ENCODE results near the gene PAQR4.

Gene PAQR4

DNA sequence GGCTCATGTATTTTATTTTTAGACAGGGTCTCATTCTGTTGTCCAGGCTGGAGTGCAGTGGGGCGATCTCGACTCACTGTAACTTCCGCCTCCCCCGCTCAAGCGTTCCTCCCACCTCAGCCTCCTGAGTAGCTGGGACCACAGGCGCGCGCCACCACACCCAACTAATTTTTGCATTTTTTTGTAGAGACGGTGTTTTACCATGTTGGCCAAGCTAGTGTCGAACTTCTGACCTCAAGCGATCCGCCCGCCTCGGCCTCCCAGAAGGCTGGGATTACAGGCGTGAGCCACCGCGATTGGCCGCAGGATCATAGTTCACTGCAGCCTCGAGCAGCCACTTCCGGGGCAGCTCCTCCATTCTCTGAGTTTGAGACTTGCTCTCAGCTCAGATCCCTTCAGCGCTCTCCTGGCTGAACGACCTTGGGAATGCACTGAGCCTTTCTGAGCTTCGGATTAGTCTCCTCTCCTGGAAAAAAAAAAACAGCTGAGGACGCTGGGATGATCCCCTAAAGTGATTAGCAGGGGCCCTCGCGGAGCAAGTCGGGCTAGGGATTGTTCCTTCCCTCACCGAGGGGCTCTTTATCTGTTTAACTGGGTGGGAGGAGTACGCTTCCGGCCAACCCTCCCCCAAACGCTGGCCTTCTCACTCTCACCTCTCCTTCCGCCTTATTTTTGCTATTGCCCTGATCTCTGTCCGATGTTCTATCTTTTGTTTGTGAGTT lies 12.2 kb downstream of the PAQR4 start:
- no peak for DNase-seq

DNA sequence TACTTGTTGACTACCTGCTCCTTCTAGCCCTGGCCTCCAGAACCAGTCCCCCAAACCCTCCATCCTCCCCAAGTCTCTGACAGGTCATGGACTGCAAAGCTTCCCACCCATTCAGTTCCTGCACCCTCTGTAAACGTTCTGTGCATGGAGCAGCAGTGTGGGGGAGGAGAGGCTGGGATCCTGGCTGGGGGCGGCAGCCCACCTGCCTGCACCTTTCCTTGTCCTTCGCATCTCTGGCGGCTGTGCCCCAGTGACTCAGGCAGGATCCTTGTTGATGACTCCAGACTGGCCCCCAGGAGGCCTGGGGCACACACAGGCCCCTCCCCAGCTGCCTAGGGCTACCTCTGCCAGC lies 12.7 kb downstream of the PAQR4 start:
- no peak for DNase-seq

DNA sequence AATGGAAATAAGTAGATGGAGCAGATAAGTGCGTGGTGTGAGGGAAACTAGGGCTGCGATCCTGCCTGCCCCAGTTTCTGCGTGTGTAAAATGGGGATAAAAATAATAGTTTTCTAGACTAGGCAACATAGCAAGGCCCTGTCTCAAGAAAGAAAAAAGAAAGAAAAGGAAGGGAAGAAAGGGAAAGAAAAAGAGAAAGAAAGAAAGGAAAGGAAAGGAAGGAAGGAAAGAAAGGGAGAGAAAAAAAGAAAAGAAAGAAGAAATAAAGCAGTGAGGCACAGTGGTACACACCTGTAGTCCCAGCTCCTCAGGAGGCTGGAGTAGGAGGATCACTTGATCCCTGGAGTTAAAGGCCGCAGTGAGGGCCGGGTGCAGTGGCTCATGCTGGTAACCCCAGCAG lies 13.3 kb downstream of the PAQR4 start:
- no peak for DNase-seq

DNA sequence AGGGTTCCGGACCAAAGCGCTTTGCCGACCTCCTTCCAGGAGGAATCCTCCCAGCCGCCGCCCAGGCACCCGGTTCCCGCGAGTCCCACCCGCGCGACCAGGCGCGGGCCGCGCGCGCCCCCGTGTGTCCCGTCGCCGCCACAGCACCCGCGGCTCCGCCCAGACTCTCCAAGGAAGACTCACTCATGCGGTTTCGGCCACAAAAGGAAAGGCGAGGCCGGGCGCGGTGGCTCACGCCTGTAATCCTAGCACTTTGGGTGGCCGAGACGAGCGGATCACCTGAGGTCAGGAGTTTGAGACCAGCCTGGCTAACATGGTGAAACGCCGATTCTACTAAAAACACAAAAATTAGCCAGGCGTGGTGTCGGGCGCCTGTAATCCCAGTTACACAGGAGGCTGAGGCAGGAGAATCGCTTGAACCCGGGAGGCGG lies 14.6 kb downstream of the PAQR4 start:
- DNase-seq, result peak; percentile 60 to 86

DNA sequence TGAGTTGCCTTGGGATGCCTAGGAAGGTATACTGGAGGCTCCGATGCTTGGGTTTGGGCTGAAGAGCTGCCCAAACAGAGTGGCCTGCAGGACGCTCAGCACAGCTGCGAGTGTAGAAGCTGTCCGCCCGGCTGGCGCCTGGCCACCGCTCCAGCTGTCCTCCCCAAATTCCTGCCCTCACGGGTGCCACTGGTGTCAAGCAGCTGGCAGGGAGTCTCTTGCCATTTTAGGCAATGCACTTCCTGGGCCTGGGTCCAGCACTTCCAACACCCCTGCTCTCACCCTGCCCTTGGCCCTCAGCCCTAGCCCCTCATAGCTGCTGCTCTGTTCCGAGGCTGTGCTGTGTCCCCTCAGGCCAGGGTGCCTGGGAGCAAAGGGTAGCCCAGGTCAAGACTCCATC lies 16.3 kb downstream of the PAQR4 start:
- no peak for DNase-seq

DNA sequence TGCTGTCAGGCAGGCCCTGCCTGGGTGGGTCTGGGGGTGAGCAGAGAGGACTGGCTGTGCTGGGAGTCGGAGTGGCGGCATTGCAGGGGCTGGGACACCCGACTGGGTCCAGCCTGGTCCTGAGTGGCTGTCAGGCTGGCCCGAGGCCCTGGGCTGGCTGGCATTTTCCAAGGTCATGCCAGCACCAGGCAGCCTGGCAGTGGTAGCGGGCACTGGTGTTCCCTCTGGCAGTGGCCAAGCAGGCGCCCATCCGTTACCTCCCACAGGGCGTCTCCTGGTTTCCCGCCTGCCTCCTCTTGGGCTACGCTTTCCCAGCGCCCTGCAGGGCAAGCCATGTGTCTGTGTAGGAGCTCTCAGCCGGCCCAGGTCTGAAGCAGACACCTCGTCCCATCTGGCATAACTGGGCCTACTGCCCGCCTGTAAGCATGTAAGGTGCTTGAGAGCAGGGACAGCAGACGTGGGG lies 16.8 kb downstream of the PAQR4 start:
- DNase-seq, result no peak

DNA sequence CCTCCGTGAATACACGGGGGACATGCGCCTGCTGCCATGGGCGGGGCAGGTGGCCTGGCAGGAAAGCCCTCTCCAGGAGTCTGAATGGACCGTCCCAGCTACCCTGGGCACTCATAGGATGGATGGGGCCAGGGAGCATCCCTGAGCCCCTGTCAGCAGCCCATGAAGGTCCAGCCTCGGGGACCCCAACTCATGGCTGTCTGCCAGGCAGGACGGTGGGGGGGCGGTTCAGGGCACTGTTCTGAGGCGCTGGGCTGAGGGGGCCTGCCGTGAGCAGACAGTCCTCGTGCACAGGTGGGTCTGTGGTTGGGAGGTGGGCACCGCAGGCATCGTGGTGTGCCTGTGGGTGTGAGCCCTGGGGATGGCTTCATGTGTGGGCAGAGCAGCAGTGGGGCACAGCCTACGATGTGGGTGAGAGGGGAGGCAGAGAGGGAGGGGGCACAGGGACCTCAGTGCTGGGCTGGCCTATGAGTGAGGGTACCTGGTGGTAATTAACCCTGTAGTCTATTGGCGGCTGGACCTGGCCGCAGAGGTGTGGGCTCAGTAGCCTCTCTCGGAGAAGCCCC lies 17.6 kb downstream of the PAQR4 start:
- no peak for DNase-seq

DNA sequence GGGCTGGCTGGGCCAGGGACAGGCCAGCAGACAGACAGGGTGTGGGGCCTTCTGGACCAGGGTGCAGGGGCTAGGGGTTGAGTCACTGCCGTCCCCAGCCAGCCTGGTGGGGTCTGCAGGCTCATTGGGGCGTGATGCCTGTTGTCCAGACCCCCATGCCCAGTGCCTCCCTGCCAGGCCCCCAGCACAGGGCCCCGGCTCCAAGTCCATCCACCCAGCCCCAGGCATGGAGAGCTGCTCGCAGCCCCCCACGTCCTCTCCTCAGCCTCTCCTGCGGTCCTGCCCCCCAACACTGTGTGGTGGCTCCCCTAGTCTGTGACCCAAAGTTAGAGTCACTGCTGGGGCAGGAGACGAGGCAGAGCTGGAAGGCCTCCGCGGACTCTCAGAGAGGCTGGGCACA lies 18.1 kb downstream of the PAQR4 start:
- no peak for DNase-seq

DNA sequence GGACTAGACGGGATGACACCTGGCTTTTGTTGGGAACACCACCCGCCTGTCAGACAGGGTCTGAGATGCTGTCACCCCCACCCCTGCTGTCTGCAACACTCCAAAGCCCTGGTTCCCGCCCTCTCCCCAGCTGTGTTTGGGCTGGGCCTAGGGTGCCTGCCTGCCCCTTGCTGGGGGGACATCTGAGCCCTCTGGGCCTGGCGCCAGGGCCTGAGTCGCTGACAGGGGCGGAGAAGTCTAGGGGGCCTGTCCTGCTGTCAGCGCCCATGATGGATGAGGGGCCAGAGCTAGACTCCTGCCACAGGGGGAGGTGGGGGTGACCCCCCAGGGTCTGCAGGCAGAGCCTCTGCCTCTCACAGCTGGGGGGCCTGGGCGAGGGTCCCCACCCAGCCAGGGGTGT lies 18.7 kb downstream of the PAQR4 start:
- no peak for DNase-seq

DNA sequence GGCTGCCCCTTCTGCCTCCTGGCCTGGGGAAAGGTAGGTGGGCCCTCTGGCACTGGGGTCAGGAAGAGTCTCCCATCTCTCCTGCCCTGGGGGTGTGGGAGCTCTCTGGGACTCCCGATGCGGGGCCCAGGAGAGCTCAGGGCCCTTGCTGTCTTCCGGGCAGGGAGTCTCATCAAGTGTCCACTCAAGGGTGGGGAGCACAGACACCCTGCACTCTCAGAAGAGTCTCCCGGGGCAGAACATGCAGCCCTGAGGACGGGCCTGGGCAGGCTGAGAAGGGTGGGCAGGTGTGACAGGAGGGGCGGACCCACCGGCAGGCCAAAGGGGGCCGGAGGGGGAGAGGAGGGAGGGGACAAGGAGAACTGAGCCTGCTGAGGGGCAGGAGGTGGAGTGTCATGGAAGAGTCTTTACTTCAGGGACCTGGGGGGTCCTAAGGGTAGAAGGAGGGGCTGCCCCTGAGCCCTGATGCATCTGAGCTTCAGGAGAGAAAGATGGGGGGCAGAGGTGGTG lies 19.5 kb downstream of the PAQR4 start:
- DNase-seq, result no peak

DNA sequence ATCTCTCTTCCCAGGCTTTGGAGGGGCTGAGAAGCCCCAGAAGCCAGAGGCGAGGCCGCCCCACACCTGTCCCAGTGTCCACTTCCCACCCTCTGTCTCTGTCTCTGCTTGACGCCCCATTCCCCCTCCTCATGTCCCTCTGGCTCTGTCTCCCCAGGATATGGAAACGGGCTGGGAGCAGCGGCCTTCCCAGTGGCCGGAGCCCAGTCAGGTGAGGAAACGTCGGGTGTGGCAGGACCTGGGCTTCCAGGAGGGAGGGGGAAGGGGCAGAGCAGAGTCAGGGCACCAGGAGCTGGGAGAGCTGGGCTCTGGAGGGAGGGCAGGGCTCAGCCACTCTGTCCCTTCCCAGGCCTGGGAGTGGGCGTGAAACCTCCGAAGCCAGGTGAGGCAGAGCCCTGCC lies 21.7 kb downstream of the PAQR4 start:
- no peak for DNase-seq

DNA sequence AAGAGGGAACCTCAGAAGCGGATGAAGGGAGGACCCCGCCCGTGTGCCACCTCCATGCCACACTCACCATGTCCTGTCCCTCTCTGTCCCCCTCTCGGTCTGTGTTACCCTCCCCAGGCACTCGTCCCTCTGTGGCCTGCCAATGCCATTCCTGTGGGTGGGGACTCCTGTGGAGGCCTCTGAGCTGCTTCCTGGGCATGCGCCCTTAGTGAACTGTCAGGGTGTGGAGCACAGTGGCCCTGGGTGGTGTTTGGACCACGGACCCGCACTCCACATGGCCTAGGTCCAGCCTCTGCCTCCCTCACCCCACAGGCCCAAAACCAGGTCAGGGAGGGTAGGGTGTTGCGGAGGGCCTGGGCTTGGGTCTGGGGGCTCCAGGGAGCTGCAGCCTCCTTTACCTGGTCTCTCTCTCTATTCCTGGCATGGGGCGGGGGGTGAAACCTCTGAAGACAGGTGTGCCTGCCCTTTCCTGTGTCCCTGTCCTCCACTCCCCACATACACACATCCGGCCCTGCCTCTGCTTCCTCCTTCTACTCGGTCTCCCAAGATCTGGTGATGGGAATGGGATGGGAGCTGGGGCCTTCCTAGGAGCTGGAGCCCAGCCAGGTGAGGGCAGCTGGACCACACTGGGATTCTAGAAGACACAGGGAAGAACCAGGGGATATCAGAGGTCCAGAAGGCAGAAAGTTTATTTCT lies 22.6 kb downstream of the PAQR4 start:
- no peak for DNase-seq

DNA sequence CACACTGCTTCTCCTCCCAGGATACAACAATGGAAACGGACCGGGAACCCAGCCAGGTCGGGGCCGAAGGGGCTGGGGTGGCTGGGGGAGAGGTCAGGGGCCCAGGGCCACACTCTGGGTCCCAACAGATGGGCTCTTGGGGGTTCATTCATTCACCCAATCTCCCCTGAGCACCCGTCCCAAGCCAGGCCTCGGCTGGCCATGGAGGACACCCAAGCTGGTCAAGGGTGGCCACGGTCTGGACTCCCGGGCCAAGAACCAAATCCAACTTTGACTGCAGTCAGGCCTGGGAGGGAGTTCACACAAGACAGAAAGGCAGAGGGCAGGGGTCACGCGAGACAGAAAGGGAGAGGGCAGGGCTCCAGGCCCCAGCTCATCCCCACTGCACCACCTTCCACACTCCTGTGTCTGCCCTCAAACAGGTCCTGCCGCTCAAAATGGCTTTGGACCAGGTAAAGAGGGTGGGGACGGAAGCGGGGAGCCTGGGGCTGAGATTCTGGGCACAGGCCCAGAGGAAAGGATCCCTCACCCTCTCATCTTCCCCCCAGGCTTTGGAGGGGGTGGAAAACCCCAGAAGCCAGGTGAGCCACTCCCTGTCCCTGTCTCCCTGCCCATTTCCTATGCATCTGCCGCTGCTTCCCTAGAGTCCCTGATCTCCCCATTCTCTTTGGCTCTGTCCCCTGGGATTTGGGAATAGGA lies 23.4 kb downstream of the PAQR4 start:
- no peak for DNase-seq

DNA sequence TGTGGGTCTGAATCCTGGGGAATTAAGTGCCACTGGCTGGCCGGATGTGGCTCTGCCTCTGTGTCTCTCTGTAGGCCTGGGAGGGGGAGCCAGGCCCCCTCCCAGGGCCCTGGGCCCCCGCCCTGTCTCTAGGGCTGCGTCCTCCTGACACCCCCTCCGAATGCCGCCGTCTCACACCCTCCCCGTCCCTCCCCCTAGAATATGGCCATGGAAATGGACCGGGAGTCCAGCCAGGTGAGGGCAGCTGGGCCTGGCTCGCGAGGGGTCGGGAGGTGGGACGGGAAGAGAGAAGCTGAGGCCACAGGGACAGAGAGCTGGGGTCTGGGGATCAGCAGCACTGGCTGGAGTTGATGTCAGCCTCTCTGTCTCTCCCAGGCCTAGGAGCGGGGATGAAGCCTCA lies 27.1 kb downstream of the PAQR4 start:
- DNase-seq, result no peak

DNA sequence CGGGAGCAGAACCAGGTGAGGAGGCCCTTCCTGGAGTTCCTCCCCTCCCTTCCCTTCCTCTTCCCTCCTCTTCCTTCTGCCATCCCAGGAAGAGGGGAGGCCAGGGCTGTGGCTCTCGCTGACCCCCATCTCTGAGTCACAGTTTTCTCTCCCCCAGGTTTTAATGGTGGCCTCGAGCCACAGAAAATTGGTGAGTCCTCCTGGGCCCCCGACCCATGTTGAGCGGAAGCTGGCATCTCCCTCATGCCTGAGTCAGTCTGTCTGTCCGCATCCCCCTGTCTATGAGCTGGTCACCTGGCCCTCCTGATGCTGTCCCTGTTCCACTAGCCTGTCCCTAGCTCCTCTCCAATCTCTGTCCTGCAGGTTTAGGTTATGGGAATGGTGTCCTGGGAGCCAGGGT lies 30.8 kb downstream of the PAQR4 start:
- DNase-seq, result no peak

DNA sequence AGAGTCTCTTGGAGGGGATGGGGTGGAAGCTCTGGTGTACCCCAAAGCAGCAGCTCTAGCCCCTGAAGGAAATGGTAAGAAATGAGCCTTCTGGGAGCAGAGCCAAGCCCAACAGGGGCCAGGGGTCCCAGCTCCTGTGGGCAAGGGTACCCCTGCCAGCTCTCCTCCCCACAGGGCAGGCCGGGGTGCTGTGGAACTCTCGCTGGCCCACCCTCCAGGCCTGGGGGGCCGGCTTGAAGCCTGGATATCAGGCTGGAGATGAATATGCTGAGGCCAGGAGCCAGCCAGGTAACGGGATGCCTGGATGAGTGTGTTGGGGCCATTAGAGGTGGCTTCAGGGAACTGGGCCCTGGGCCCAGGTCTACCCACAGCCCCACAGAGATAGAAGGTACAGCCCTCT lies 31.4 kb downstream of the PAQR4 start:
- DNase-seq, result no peak

DNA sequence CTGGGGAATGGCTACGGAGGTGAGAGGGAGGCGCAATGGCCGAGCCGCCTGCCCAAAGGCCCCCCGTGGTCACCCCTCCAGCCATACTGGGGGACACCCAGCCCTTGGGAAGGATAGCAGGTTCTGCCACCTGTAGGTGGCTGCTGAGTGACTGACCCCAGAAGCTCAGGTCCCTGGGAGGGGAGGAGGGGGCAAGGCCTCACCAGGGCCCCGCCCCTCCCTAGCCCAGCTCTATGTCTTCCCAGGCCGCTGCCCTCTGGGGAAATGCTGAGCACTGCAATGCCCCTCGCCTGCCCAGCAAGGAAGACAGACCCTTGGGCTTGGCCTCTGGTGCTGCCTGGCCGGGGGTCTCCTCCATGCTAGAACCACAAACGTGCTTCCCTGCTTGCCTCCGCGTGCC lies 32.2 kb downstream of the PAQR4 start:
- DNase-seq, result no peak

DNA sequence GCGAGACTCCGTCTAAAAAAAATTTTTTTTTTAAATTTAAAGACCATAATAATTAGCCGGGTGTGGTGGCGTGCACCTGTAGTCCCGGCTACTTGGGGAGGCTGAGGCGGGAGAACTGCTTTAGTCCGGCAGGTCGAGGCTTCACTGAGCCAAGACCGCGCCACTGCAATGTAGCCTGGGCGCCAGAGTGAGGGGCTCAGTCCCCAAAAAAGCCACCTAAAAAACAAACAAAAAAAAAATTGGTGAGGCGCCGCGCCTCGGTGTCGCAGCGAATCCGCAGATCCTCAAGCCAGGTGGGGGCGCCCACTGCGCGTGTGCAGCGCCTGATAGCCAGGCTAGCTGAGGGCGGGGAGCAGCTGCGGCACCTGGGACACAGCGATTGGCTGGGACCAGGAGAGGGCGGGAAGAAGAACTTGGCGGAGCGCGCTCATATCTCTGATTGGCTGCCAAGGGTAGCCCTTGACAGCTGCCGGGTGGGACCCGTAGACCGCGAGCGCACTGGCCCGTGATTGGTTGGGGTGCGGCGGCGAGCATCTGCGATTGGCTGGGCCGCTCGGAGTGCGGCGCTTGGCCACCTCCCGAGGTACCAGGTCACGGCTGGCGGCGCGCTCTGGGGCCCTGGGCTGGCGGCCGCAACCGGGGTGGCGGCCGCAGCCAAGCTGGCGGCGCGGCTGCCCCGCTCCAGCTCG lies 34.6 kb downstream of the PAQR4 start:
- peak; percentile 97 to 99 for DNase-seq

DNA sequence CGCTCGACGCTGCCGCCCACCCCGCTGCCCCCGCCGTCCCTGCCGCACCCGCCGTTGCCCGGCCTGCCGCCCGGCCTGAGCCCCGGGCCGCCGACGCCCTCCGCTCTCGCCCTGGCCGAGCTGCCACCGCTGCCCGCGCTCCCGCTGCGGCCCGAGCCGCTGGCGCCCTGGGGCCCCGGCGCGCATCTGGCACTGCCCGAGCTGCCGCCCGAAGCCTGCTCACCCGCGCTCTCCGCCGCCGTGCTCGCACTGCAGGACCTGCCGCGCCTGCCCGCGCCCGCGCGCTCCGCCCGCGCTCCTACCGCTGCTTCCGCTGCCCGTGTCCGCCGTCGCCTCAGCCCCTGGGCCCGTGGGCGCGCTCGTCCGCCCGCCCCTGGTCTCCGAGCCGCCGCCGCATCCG lies 35.2 kb downstream of the PAQR4 start:
- no peak for DNase-seq

DNA sequence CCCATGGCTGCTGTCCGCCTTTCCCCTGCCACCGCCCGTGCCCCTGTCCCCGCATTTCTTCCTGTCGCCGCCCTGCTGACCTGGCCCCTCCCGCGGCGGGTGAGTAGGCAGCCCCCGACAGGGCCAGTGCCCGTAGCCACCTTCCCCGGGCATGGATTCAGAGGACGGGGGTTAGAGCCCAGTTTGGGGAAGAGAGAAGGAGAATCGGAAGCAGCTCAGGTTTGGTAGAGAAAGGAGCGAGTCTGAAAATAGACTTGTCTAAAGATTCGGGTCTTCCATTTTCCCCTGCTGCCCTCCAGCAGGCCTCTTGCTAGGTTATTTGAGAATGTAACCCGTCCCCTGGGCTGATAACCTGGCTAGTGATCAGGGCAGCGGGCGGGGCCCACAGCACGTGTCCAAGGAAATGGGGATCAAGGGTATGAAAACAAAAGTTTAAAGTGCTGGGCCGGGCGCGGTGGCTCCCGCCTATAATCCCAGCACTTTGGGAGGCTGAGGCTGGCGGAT lies 35.7 kb downstream of the PAQR4 start:
- DNase-seq, result peak in 1 of 2 donors; percentile 10

DNA sequence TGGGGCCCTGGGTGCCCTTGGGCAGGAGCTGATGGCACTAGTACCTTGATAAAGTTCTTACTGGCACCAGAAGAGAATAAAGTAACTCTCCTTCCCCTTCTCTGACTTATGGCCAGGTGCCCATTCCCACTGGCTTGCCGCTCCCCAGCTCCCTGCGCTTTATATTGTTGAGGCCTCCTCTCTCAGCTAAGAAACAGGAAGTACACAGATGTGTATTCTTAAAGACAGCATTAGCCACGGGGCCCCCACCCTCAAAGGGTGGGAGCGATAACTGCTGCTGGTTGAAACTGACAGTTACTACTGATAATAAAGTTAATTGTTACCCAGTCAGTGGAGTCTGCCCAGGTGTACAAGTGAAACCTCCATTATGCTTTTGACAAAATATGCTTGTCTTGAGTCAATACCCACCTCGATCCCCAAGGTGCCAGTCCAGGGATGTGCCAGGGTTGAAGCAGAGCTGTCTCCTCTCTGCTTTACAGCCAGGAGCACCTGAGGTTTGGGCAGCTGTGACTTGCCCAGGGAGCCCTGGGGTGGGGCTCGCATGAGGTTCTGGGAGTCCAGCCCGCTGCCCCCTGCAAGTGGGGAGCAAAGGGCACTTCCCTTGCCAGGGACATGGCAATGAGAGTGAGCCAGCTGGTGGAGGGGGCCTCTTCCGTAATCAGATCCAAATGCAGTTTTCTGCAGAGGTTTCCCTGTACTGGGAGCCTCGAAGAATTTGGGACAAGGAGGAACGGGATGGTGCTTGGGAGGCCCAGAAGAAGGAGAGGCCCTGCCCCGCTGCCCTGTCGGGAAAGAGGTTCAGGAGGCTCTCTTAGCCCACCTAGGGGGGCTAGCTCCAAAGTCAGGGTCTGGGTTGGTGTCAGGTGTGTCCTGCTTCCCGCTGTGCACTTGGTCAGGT lies 38.2 kb downstream of the PAQR4 start:
- no peak for DNase-seq

Measured in inflammatory macrophage treated with lipopolysaccharide for 1 hour (primary cell).